NCI-H82 (cell line): Measurements from ENCODE around the gene P2RX4.
"Not testable (repeated sequence)": the region's sequence is repeated elsewhere in the genome, so short reads cannot be mapped to it uniquely, and the experiment has no call there.

ENCODE experiments used
- DNase-seq: peaks from one replicate; lab custom pipeline; 2025; lab: John Stamatoyannopoulos, UW

P2RX4 gene

DNA sequence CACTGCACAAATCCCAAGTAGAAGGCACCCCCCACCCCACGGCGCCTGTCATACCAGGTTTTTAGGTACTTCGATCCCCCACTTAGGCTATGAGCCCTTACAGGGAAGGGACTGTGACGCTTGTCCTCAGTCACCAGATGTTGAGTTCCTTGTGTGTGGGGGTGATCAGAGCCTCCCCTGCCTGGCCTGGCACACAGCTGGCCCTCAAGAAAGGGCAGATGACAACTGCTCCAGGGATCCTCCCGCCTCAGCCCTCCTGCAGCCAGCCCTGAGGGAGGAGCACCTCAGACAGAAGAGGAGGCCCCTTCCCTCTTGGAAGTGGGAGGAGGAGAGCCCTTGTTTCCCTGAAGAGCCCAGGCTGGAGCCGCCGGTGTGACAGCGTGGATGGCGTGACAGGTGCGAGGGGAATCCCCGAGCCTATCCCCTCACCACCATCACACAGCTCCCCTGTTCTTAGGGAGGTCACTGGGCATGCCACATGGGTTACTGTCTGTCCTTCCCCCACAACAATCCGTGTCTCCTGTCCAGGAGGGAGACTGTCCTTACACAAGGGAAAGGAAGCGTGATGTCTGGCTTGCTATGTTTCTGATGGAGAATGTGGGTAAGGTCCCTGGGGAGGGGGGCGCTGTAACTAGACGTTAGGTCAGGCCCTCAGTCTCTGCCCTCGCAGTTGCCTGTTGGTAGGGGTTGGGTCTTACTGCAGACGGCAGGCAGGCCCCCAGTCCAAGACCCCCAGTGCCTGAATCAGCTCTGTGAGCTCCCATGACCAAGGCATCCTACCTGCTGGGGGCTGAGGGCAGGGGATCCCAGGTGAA, 31.4 kb downstream of the P2RX4 start:
- DNase-seq = no peak

DNA sequence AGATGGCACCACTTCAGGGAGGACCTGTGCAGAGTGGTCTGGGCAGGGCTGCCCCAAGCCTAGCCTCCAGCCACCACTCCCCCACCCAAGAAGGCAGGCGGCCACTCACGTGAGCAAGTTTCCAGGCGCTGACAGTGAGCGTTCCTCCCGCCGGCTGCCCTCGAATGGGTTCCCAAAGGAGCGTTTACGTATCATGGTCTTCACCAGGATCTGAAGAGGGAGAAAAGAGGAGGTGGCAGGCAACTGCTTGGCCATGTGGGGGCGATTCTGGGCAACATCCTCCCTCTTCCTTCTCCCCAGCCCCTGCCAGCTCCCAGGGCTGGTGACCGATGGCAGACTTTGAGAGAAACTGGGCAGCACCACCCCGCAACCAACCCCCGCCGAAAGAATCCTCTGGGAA, 35.1 kb downstream of the P2RX4 start:
- DNase-seq = no peak

DNA sequence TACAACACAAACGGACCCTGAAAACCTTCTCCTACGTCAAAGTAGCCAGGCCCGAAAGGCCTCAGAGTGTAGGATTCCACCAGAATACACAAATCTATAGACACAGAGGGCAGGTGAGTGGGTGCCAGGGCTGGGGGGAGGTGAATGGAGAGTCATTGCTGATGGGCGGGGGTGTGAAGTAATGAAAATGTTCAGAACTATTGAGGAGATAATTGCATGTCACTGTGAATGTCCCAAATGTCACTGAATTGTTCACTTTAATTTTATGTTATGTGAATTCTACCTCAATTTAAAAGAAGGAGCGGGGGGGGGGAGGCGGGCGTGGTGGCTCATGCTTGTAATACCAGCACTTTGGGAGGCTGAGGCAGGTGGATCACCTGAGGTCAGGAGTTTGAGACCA, 36.0 kb downstream of the P2RX4 start:
- no peak for DNase-seq

DNA sequence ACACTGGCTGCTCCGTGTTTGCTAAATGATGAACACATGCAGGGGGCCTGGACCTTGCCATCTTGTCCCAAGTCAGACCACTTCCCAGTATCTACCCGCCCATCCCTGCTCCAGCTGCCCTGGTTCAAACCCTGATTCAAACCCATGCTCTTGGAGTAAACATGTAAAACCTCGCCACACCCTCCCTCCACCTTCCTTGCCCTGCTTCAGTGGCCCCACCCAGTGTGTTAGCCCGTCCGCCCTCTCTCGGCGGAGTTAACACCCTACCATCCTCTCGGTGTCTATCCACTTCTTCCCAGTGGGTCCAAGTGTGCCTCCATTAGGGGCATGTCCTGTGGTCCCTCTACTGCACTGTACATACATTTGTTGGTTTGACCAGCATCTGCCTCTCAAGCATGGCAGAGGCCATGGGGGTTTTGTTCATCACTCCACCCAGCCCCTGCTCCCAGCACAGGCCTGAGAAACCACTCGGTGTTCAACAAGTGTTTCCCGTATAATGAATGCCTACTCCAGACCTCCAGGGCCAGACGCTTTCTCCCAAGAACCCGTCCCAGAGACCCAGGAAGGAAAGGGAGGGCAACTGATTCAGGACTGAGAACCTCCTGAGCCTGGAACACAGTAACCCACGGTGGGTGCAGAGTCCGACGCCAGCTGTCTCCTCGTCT, 37.1 kb downstream of the P2RX4 start:
- DNase-seq = no peak

DNA sequence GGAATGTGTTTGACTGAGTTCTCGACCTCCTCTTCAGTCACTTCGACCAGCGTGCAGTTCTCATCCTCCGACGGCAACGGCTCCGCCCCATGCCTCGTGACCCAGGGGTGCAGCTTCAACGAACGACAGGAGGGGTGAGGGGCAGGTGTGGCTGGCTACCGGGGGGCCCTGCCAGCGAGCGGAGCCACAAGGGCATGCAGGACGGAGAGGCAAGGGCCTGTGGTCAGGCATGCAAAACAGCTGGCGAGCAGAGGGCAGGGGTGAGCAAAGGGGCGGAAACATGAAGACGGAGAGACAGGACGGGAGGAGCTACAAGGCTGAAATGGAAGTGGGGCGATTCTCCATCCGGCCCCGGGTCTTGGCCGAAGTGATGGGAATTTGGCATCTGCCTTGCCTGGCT, 38.7 kb downstream of the P2RX4 start:
- DNase-seq = no peak

DNA sequence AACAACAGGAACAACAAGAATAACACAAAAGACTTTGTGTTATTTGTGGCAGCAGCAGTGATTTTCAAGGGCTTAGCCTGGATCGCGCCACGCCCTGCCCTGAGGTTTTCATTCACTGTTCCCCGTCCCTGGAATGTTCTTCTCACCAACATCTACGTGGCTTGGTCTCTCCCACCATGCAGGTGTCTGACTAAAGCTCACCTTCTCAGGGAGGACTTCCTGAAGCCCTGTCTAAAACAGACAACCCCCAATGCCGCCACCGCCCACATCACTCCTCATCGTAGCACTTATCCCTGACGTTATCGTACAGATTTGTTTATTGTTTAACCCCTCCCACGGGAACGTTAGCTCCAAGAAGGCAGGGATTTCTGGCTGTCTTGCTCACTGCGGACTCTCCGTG, 40.4 kb downstream of the P2RX4 start:
- no peak for DNase-seq

DNA sequence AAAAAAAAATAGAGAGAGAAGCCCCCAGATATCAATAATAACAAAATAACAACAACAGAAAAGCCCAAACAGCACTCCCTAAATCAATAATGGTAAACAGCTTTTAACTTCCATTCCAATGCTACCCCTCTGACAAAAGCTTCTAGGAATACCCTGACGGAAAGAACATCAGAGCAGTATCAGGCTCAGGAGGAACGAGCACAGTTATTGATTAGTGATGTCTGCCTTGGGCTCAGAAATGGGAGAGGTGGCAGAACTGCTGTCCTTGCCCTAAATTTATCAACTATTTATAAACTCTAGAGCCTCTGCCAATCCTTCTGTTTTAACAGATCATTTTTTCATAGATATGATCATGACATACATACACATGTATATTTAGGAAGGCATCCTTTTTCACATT, 41.9 kb downstream of the P2RX4 start:
- DNase-seq = no peak

DNA sequence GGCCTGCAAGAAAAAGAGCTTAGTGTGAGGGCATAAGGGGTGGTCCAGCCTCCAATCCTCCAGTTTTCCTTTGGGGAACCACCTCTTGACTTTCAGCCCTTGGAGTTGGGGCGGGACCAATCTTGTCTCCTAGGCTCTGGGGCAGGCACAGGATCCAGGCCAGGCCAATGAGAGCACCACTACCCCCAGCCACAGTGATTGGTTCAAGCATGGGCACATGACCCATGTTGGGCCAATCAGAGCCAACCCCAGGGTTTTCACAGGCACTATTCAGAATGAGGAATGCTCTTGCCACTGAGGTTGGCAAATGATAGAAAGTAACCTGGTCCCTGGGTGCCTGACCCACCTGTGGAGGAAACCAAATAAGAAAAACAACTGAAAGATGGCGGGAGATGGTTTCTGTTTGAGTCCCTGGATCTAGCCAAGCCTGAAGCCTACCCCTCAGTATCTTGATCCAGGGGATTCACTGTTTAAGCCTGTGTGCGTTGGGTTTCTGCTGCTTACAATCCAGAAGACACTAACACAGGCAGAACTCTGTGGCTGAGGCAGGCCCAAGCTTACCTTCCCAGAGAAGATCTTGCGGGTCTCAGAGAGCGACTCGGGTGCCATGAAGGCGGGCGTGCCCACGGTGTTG, 42.9 kb downstream of the P2RX4 start:
- DNase-seq = peak; percentile 35

DNA sequence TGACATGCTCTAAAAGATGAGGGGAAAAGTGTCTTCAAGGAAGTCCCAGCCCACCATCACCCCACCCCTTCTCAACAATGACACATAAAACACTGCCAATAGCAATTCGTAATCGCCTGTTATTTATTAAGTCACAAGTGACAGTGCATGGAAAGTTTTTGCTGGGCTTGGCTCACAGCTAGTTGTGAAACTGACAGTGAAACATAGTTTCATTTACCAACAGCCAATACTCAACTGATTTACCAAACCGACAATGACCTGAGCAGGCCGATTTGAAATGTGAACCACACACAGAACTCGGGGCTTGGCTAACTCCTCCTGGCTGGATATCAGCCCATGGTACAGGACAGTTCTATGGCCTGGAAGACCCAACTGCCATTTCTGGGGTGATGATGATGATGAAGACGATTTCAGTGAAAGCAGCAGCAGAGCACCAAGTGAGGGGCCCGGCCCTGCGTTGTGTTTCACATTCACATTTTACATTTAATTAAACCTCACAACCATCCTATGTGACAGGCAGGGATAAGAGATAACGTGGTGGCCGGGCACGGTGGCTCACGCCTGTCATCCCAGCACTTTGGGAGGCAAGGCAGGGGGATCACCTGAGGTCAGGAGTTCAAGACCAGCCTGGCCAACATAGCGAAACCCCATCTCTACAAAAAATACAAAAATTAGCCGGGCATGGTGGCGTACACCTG, 43.9 kb downstream of the P2RX4 start:
- DNase-seq = no peak

DNA sequence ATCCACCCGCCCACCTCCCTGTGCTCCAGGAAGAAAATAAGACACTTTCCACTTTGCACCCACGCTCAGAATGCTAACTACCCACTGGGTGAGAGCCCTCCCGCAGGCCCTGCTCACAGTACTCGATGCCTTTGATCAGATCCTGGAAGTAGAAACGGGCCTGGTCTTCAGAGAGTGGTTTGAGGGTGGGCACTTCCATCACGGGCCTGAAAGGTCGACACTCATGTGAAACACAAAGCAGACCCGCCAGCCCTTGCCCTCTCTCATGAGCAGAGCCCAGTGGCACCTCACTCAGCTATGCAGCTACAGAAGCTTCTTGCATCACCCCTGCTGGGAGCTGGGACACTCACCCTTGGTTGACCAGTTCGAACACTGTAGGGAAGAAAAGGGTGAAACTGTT, 45.5 kb downstream of the P2RX4 start:
- no peak for DNase-seq

DNA sequence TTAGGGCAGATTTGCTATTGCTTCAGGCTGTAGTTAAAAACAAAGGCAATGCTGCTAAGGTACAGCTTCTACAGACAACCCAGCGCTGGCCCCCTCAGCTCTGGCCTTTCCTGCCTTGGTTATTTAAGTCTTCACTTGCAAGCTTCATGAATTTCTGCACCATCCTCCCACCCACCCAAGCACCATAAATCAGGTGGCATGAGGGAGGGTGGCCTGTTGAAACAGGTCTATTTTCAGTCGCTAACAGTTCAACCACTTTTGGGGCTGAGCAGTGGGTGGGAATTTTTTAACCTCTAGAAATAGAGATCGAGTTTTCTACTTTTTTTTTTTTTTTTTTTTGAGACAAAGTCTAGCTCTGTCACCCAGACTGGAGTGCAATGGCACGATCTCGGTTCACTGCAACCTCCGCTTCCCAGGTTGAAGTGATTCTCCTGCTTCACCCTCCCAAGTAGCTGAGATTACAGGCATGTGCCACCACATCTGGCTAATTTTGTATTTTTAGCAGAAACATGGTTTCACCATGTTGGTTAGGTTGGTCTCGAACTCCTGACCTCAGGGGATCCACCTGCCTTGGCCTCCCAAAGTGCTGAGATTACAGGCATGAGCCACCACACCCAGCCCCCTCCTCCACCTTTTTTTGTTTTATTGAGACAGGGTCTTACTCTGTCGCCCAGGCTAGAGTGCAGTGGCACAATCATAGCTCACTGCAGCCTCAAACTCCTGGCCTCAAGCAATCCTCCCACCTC, 47.9 kb downstream of the P2RX4 start:
- not testable (repeated sequence) for DNase-seq

DNA sequence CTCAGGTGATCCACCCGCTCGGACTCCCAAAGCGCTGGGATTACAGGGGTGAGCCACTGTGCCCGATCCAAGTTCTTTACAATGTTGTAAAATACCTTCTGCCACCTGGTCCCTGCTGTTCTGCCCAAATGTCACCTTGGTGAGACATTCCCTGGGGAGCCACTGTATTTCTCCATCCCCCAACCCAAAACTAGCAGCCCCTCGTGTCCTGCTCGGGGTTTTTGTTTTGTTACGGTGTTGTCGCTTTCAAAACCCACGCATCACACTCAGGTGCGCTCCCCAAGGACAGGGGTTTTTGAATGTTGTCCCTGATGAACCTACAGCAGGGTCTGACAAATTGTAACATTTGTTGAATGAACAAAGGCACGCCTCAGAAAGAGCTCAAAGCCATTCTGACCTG, 49.1 kb downstream of the P2RX4 start:
- DNase-seq = no peak

DNA sequence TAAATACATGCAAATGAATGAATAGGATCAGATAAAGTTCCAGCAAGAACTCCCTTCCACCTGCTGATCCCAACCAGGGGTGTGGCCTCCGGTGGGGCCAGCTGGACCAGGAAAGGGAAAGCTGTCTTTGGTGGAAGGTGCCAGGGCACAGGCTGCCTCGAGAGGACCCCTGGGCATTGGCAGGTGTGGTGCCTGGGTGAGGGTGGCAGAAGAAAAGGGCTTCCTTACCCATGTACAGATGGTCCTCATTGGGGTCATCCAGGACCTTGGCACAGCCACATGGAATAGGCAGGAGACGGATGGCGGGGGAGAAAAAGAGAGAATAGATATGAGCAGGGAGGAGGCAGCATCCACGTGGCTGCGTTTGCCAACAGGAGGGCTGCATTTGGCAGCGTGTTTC, 50.2 kb downstream of the P2RX4 start:
- DNase-seq = no peak

DNA sequence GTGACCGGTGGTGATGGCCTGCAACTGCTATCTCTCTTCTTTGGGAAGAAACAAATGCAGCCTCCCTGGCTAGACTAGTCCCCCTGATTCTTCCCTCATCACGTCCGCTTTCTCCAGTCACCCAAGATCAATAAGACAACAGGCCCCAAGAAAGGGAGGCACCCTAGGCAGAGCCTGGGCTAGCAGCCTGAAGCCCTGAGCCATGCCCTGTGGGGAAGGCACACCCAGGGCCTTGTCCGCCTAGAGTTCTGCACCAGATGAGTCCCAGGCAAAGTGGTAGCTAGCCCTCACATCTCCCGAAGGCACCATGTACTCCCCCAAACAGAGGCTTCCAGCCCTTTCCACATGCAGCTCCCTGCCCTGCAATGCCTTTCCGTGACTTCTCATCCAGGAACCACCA, 51.5 kb downstream of the P2RX4 start:
- DNase-seq = no peak

DNA sequence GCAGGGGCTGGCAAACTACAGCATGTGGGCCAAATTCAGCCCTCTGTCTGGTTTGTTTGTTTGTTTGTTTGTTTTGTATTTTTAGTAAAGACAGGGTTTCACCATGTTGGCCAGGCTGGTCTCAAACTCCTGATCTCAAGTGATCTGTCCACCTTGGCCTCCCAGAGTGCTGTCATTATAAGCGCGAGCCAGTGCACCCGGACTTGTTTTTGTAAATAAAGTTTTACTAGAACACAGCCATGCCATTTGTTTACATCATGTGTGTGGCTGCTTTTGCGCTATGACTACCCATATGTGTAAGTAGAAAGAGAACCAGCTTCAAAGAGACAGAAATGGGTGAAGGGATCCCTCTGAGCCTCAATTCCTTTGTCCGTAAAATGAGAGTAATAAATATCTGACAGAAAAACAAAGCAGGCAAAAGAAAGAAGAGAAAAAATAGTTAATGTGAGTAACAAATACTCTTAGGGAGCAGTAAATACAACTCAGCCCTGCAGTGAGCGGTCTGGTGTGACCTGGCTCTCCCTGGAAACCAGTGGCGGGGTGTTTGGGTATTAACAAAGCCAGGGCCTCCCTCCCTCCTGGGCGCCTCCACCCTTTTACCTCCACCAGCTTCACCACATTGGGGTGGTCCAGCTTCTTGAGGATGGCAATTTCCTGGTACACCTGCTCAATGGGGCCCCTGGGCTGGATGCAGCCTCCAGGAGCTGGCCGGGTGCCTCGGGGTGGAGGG, 53.4 kb downstream of the P2RX4 start:
- DNase-seq = no peak

DNA sequence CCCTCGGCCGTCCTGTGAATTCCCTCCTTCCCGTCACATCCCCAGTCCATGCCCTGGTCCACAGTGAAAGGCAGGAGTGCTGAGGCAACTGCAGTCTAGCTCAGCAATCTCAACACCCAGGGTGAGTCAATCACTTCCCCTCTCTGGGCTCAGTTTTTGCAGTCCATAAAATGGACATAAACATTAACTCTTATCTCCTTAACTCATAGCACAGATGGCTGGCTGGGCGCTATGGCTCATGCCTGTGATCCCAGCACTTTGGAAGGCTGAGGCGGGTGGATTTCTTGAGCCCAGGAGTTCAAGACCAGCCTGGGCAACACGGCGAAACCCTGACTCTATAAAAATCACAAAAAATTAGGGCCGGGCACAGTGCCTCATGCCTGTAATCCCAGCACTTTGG, 54.2 kb downstream of the P2RX4 start:
- DNase-seq = no peak

DNA sequence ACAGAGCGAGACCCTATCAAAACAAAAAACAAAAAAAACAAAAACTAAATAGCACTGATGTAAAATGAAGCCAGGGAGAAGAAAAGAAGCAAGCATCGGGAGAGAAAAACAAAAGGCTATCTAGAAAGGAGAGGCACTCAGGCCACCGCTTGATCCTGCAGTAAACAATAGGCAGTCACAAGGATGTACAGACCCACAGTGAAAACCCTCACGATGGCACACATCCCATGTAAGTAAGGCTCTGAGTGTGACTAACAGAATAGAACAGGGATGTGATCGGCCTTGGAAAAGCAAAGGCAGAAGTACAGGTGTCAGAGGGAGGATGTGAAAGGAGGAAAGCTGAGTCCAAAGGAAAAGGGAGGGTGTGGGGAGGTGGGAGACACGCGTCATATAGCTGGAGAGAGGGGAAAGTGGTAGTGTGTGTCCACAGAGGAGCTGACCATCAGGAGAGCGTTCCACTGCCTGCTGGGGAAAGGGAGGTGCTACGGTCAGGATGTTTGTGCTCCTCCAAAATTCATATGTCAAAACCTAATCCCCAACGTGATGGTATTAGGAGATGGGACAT, 55.1 kb downstream of the P2RX4 start:
- DNase-seq = no peak

DNA sequence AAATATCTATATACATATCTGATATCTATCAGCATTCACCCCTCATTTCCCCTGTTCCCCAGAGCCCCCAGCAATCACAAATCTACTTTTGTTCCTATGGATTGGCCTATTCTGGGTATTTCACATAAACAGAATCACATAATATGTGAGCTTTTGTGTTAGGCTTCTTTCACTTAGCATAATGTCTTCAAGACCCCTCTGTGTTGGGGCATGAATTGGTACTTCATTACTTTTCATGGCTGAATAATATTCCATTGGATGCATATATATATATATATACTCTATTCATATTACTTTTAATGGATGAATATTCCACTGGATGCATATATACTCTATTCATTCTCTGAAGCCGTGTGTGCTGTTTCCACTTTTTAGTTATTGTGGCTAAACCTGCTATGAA, 57.9 kb downstream of the P2RX4 start:
- no peak for DNase-seq

DNA sequence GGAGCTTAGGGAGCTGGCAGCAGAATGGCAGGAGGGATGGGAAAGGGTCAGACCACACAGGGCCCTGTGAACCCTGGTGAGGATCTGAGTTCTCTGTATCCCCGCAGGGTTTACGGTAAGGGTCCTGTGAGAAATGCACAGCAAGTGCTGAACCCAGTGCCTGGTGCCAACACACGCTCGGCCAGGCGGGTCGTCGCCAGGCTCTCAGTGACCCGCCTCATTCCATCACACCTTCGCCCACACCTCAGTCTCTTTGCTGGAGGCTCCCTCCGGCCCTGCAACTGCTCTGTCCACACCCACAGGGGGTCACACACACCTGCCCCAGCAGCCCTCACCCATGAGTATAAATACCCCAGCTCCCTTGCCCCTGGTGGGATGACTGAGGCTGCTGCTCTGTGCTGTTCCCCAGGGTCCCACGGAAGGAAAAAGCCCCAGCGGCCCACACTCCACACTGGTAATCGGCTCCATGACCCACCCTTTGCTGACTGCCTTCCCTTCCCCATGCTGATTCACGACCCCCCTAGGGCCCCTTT, 63.5 kb downstream of the P2RX4 start:
- no peak for DNase-seq

DNA sequence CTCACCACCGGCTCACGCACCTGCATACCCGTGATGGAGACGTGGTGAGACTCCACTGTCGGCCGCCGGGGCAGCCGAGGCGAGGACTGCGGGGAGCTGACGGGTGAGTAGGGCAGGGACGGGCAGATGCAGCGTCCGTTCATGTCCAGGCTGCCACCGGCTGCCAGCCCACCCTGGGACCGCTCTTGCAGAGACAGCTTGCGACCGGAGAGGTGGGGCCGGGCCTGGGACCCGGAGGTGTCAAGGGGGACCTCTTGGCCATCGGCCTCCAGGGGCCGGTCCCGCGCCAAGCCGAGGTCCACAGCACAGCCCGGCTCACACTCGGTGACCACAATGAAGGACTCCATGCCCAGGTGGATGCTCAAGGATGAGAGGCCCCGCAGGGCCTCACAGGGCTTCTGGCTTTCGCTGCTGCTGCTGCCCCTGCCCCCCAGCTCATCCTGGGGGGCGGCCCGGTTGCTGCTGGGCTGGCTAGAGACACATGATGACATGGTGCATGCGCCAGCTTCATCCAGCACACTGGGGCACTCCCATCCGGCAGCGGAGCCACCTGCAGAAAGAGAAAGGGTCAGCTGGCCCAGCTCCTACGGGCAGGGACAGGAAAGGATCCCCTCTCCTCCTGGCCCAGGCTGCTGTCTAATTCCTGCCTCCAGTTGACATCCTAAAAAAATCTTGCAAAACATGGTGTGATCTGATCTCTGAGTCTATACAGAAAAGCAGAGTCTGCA, 64.3 kb downstream of the P2RX4 start:
- DNase-seq = no peak
